DND-41 (cell line): ENCODE results near the gene IGF2BP2.

Experiments used
- ATAC-seq: fragments of 200-7000 bp; cut with Tn5 transposase; 3 replicates; pipeline ENCODE4 v1.9.1; 2021; ENCODE audit warnings: low read depth; ENCODE audit not compliant: insufficient read depth
- DNase-seq: peaks from one replicate; pipeline ENCODE4 v3.0.0-alpha.2; 2020
- H2AFZ ChIP-seq: 2 replicates; pipeline ENCODE4 v1.6.0; 2012; ENCODE audit warnings: low read depth, low read length
- H3K27ac ChIP-seq: 2 replicates; pipeline ENCODE4 v1.5.1; 2012; ENCODE audit warnings: low read length, inconsistent platforms
- H3K27me3 ChIP-seq: fragments of 200-600 bp; sonication (generic); 2 replicates; pipeline ENCODE4 v1.6.0; 2012; ENCODE audit warnings: low read length, mild to moderate bottlenecking, inconsistent platforms; ENCODE audit not compliant: insufficient read depth, poor library complexity
- H3K36me3 ChIP-seq: 2 replicates; pipeline ENCODE4 v1.5.1; 2012; ENCODE audit warnings: low read length, inconsistent platforms; ENCODE audit not compliant: insufficient read depth
- H3K4me1 ChIP-seq: 2 replicates; pipeline ENCODE4 v1.5.1; 2012; ENCODE audit warnings: mild to moderate bottlenecking, low read length; ENCODE audit not compliant: insufficient read depth
- H3K4me2 ChIP-seq: 2 replicates; pipeline ENCODE4 v1.6.0; 2012; ENCODE audit warnings: mild to moderate bottlenecking, moderate library complexity, low read length, inconsistent platforms; ENCODE audit not compliant: insufficient read depth
- H3K4me3 ChIP-seq, 2 experiments: fragments of 200-600 bp in 1 of 2; shearing (Covaris generic) in 1 of 2; 2 replicates each; pipeline ENCODE4 v1.5.1; 2012 to 2016; ENCODE audit warnings: inconsistent platforms in 2 of 2, low read length in 2 of 2, mild to moderate bottlenecking in 2 of 2, low read depth in 1 of 2, moderate library complexity in 1 of 2
- H3K79me2 ChIP-seq: 2 replicates; pipeline ENCODE4 v1.6.0; 2012; ENCODE audit warnings: low read length, inconsistent platforms; ENCODE audit not compliant: insufficient read depth
- H3K9ac ChIP-seq: 2 replicates; pipeline ENCODE4 v1.6.0; 2012; ENCODE audit warnings: low read depth, mild to moderate bottlenecking, inconsistent platforms, low read length, moderate library complexity
- H3K9me3 ChIP-seq: 2 replicates; pipeline ENCODE4 v1.5.1; 2012; ENCODE audit warnings: low read length, moderate library complexity, mild to moderate bottlenecking, inconsistent platforms; ENCODE audit not compliant: insufficient read depth, severe bottlenecking
- H4K20me1 ChIP-seq: 2 replicates; pipeline ENCODE4 v1.6.0; 2012; ENCODE audit warnings: low read length; ENCODE audit not compliant: insufficient read depth
- CTCF ChIP-seq: IDR thresholded peaks from 2 replicates; pipeline ENCODE4 v1.5.1; 2012; ENCODE audit warnings: borderline replicate concordance, low read length, moderate library complexity, mild to moderate bottlenecking; ENCODE audit not compliant: poor library complexity, severe bottlenecking; ENCODE audit errors: extremely low read depth
- EZH2 ChIP-seq: IDR thresholded peaks from 3 replicates; pipeline ENCODE4 v1.6.1; 2012; ENCODE audit warnings: borderline replicate concordance, low read depth, mild to moderate bottlenecking, moderate library complexity, low read length, inconsistent platforms; ENCODE audit not compliant: severe bottlenecking

IGF2BP2 gene

DNA sequence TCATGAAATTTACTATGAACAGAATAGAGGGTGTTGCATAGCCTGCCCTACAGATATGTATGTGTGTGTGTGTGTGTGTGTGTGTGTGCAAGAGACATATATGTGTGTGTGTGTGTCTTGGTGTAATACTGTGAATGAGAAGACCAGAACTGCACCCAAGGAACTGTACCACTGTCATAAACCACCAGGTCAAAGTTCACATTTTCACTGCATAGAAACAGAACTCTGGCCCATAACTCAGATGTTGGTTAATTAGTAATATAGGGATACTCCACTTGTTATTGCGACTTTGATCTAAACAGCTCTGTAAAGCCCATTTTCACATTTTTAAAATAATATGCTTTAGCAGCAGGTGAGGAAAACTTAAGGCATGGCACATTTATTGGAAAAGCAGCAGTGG is 111.8 kb downstream of the IGF2BP2 start:
- no peak for TF ChIP-seq CTCF
- TF ChIP-seq EZH2, result no peak
- H3K4me2 ChIP-seq, result no peak overlapping the region
- no peak for ATAC-seq
- no peaks in the 10 kb centered on the region for H3K9me3 ChIP-seq
- no peak overlapping the region for H2AFZ ChIP-seq
- no peaks in the 10 kb centered on the region for H3K79me2 ChIP-seq
- DNase-seq, result no peak
- H3K27ac ChIP-seq, result no peak overlapping the region
- H3K4me3 ChIP-seq, result no peak overlapping the region
- no peaks in the 10 kb centered on the region for H4K20me1 ChIP-seq
- H3K9ac ChIP-seq, result no peak overlapping the region
- no peaks in the 10 kb centered on the region for H3K36me3 ChIP-seq
- H3K4me1 ChIP-seq, result no peaks in the 10 kb centered on the region
- peaks cover 14% of the 10 kb centered on the region for H3K27me3 ChIP-seq

DNA sequence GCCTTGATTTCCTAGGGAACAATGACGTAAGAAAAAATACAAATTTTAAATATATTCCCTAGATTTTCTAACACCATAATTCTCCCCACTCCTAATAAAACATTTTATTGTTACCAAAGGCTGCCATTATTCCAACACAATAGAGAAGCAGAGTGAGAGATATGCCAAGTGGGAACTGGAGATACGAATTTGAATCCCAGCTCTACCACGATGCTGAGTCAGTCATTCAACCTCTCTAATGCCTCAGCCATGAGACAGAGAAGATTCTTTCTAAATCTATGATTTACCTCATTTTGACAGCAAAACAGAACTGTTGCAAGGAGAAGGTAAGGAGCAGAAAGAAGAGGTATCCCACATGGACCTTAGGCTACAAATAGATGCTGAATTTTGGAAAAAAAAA is 112.5 kb downstream of the IGF2BP2 start:
- H3K9ac ChIP-seq, result no peak overlapping the region
- no peaks in the 10 kb centered on the region for H3K79me2 ChIP-seq
- H3K27ac ChIP-seq, result no peak overlapping the region
- TF ChIP-seq EZH2, result no peak
- TF ChIP-seq CTCF, result no peak
- peaks cover 18% of the 10 kb centered on the region for H3K27me3 ChIP-seq
- ATAC-seq, result no peak
- no peaks in the 10 kb centered on the region for H3K9me3 ChIP-seq
- no peak overlapping the region for H2AFZ ChIP-seq
- no peaks in the 10 kb centered on the region for H3K36me3 ChIP-seq
- no peak for DNase-seq
- H3K4me1 ChIP-seq, result no peaks in the 10 kb centered on the region
- H3K4me2 ChIP-seq, result no peak overlapping the region
- no peak overlapping the region for H3K4me3 ChIP-seq
- no peaks in the 10 kb centered on the region for H4K20me1 ChIP-seq

DNA sequence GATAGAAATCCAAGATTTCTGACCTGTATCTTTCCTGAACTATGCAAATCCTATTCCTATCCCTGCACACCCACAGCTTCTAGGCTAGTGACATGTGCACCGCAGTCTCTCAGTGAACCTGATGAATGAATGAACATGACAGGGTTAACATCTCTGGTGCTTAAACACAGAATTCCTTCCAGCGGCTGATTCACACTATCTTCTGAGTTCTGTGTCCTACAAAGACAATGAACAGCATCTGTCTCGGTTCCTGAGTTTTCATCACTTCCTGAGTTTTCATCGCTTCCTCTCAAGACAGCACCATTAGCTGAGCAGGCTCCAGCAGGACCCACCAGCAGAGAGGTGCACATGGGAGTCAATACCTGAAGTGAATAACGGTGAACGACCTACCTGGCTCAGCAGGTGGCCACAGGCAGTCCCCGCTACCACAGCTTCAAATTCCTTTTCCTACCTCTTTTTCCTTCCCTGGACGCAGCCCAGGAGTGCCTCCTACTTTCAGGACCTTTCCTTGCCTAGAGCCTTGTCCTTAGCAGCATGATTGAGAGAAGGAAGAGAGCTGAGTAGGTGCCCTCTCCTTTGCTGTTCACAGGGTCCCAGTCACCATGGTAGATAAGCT is 113.5 kb downstream of the IGF2BP2 start:
- no peak for ATAC-seq
- H3K4me1 ChIP-seq, result no peaks in the 10 kb centered on the region
- H3K4me2 ChIP-seq, result no peak overlapping the region
- no peaks in the 10 kb centered on the region for H3K79me2 ChIP-seq
- H3K9me3 ChIP-seq, result no peaks in the 10 kb centered on the region
- H3K27me3 ChIP-seq, result peaks cover 18% of the 10 kb centered on the region
- no peak overlapping the region for H2AFZ ChIP-seq
- no peak for DNase-seq
- no peak for TF ChIP-seq CTCF
- TF ChIP-seq EZH2, result no peak
- no peak overlapping the region for H3K27ac ChIP-seq
- H3K4me3 ChIP-seq, result no peak overlapping the region
- no peaks in the 10 kb centered on the region for H3K36me3 ChIP-seq
- H4K20me1 ChIP-seq, result no peaks in the 10 kb centered on the region
- H3K9ac ChIP-seq, result no peak overlapping the region
